Uterus (tissue), 2 donors: ENCODE data around the gene DIAPH2.

Source experiments
- CTCF ChIP-seq, 4 experiments: fragments of 200-600 bp in 2 of 4; fragments of 450-650 bp in 2 of 4; sonication (generic) in 2 of 4; IDR thresholded peaks; one replicate each; pipeline ENCODE4 v1.5.1; 2016 to 2019; ENCODE audit warnings: antibody characterized with exemption in 4 of 4, mild to moderate bottlenecking in 2 of 4, moderate library complexity in 1 of 4
- POLR2A ChIP-seq, 2 donors: fragments of 450-650 bp; IDR thresholded peaks; one replicate each; pipeline ENCODE4 v1.6.1; 2016; ENCODE audit warnings: antibody characterized with exemption in 2 of 2, mild to moderate bottlenecking in 1 of 2, moderate library complexity in 1 of 2

DNA sequence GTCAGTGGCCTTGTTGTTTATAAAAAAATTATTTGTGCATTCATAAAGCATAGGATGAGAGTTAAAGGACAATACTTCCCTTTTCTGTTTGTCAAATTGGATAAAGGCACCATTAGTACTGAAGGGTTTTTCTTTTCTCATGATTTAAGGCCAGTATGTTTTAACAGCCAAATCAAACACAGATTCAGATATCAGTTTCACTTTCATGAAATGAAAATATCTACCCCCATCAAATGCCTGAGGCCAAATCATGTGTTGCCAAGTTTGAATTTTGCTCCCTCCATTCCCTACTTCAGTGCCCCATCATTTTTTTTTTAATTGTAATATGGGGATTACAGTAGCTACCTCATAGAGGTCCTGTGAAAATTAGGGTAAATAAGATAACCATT, 944.9 kb downstream of the DIAPH2 start:
- TF ChIP-seq CTCF (IDR thresholded peaks at IDR 0.05) (no peak), POLR2A (IDR thresholded peaks at IDR 0.05) (no peak)
